Neural progenitor cell (in vitro differentiated cells): Measurements from ENCODE around the gene MFAP2.

Source experiments
- EZH2phosphoT487 ChIP-seq: fragments of 200-600 bp; sonication (generic); IDR thresholded peaks from 2 replicates; pipeline ENCODE4 v1.6.1; 2017; ENCODE audit warnings: antibody characterized with exemption
- TF ChIP-seq, protein P1 (sequence below): fragments of 200-600 bp; sonication (generic); IDR thresholded peaks from 2 replicates; pipeline ENCODE4 v1.5.1; 2017; ENCODE audit warnings: antibody characterized with exemption, mild to moderate bottlenecking

DNA sequence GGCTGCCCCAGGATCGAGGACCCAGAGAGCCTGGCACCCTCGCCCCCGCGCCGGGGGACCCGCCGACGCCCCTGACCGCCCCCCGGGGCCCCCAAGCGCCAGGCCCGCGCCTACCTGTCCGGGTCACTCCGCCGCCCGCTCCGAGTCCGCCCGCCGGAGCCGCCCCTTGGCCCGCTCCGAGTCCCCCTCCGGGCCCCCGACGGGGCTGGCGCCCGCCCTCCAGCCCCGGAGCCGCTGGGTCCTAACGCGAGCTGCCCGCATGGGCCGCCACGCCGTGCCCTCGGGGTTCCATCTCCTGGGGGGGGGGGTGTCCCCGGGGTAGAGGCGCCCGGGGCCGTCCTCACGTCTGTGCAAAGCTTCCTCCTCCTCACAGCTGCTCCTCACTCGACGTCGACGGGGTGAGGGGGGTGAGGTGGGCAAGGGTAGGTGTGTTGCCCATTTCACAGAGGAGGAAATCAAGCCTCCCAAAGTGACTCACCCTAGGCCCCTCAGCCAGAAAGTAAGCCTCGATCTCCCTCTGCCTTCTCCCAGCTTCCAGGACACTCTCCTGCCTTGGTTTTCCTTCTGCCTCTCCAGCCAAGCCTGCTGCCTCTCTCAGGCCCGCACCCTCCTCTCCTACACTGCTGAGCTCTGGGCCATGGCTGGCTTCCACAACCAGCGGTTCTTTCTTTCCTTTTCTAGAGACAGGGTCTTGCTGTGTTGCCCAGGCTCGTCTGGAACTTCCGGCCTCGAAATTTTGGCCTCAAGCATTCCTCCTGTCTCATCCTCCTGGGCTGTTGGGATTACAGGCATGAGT, at the start of gene MFAP2:
- TF ChIP-seq, protein P1, sequence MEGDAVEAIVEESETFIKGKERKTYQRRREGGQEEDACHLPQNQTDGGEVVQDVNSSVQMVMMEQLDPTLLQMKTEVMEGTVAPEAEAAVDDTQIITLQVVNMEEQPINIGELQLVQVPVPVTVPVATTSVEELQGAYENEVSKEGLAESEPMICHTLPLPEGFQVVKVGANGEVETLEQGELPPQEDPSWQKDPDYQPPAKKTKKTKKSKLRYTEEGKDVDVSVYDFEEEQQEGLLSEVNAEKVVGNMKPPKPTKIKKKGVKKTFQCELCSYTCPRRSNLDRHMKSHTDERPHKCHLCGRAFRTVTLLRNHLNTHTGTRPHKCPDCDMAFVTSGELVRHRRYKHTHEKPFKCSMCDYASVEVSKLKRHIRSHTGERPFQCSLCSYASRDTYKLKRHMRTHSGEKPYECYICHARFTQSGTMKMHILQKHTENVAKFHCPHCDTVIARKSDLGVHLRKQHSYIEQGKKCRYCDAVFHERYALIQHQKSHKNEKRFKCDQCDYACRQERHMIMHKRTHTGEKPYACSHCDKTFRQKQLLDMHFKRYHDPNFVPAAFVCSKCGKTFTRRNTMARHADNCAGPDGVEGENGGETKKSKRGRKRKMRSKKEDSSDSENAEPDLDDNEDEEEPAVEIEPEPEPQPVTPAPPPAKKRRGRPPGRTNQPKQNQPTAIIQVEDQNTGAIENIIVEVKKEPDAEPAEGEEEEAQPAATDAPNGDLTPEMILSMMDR = no peak
- TF ChIP-seq EZH2phosphoT487 = no peak
